A673 (cell line): ENCODE measurements around the gene FCMR. TPM values are rescaled to one million over a fixed set of nuclear protein-coding genes. Genes with fewer than 3 reads are reported as not detected.

Experiments used
- BruUV-seq: library from RNA; stranded (reverse); fragments of 400-500 nt; replicated peaks from 2 replicates; lab custom pipeline; 2021; lab: Mats Ljungman, UMichigan
- CTCF ChIA-PET: fragments of 300-600 bp; sonication (Branson Sonifier 250); formaldehyde crosslinking; loops from one replicate; lab custom pipeline; 2022; ENCODE audit warnings: antibody characterized with exemption; lab: Charles Lee
- POLR2A ChIA-PET: fragments of 300-600 bp; sonication (Branson Sonifier 250); formaldehyde crosslinking; loops from one replicate; lab custom pipeline; 2022; ENCODE audit warnings: antibody characterized with exemption; ENCODE audit not compliant: low non-redundant PET; lab: Charles Lee
- DNase-seq: peaks from one replicate; pipeline ENCODE4 v3.0.0-alpha.2; 2015; ENCODE audit warnings: low spot score
- H3K27ac ChIP-seq: fragments of 200-600 bp; sonication (generic); 2 replicates; pipeline ENCODE4 v1.5.1; 2016; ENCODE audit warnings: mixed run types, low read depth, mild to moderate bottlenecking, mixed read lengths, antibody characterized with exemption, low read length; ENCODE audit not compliant: poor library complexity, severe bottlenecking
- H3K27me3 ChIP-seq: fragments of 200-600 bp; sonication (generic); replicated peaks from 2 replicates; pipeline ENCODE4 v1.6.1; 2017; ENCODE audit warnings: mixed run types, low read depth, mild to moderate bottlenecking, mixed read lengths, antibody characterized with exemption, low read length; ENCODE audit not compliant: insufficient read depth, poor library complexity
- H3K36me3 ChIP-seq: fragments of 200-600 bp; sonication (generic); 2 replicates; pipeline ENCODE4 v1.6.1; 2016; ENCODE audit warnings: mixed run types, mild to moderate bottlenecking, mixed read lengths, antibody characterized with exemption, low read length; ENCODE audit not compliant: insufficient read depth, poor library complexity, severe bottlenecking
- H3K4me1 ChIP-seq: fragments of 200-600 bp; sonication (generic); 2 replicates; pipeline ENCODE4 v1.6.1; 2017; ENCODE audit warnings: mixed run types, mild to moderate bottlenecking, mixed read lengths, antibody characterized with exemption, low read length; ENCODE audit not compliant: insufficient read depth, poor library complexity, severe bottlenecking
- H3K4me3 ChIP-seq: fragments of 200-600 bp; sonication (generic); 2 replicates; pipeline ENCODE4 v1.5.1; 2016; ENCODE audit warnings: low read depth, mixed run types, mild to moderate bottlenecking, mixed read lengths, low read length; ENCODE audit not compliant: poor library complexity, severe bottlenecking
- H3K9me3 ChIP-seq: fragments of 200-600 bp; sonication (generic); 2 replicates; pipeline ENCODE4 v1.6.1; 2016; ENCODE audit warnings: mixed run types, low read depth, mild to moderate bottlenecking, mixed read lengths, antibody characterized with exemption, low read length; ENCODE audit not compliant: poor library complexity, severe bottlenecking
- CTCF ChIP-seq: fragments of 300-800, 200-600 bp; sonication (generic); conservative IDR thresholded peaks from 2 replicates; pipeline ENCODE4 v1.5.1; 2017; ENCODE audit warnings: low read depth, mild to moderate bottlenecking, antibody characterized with exemption, low read length, moderate library complexity, mixed read lengths
- EZH2 ChIP-seq: fragments of 200-600 bp; sonication (generic); IDR thresholded peaks from 2 replicates; pipeline ENCODE4 v1.6.1; 2017; ENCODE audit warnings: borderline replicate concordance, low read depth, mild to moderate bottlenecking, mixed read lengths, antibody characterized with exemption, low read length; ENCODE audit not compliant: poor library complexity, severe bottlenecking
- intact Hi-C: fragments of 100-400 bp; cut with micrococcal nuclease; formaldehyde crosslinking; loops from one replicate; pipeline ENCODE4 v1.10.0; 2022; ENCODE audit not compliant: unreplicated experiment
- total RNA-seq: library from RNA; stranded (reverse); gene quantifications from 2 replicates; pipeline ENCODE4 v1.2.3, GENCODE V29; 2021

Gene FCMR
- total RNA-seq, 1 experiment from 2014 or later: not detected

- H3K9me3 ChIP-seq: peaks cover 13% of the 10 kb centered on the region
- intact Hi-C loops: no loop called here
- DNase-seq: no peak
- peaks cover 2% of the 10 kb centered on the region for H3K27me3 ChIP-seq
- POLR2A ChIA-PET: no interaction called here
- H3K36me3 ChIP-seq: no peaks in the 10 kb centered on the region
- BruUV-seq: no TSS peak
- H3K4me3 ChIP-seq: no peak overlapping the region
- CTCF ChIA-PET: no interaction called here
- no peaks in the 10 kb centered on the region for H3K4me1 ChIP-seq
- H3K27ac ChIP-seq: no peak overlapping the region
- TF ChIP-seq EZH2 (no peak), CTCF (no peak)
These were observed 45.9 kb downstream of the FCMR start for GRCh38 chr1:206875752-206876377.

GRCh38 chr1:206873603-206874188, 48.0 kb downstream of the FCMR start:
- TF ChIP-seq CTCF (no peak), EZH2 (no peak)
- POLR2A ChIA-PET: no interaction called here
- CTCF ChIA-PET: no interaction called here

GRCh38 chr1:206872139-206872538, 49.6 kb downstream of the FCMR start:
- BruUV-seq: no TSS peak

More at GRCh38 chr1:206873603-206874188, 48.0 kb downstream of the FCMR start:
- Histone ChIP-seq H3K36me3 (no peaks in the 10 kb centered on the region), H3K27me3 (peaks cover 5% of the 10 kb centered on the region), H3K27ac (no peak overlapping the region), H3K9me3 (peaks cover 13% of the 10 kb centered on the region), H3K4me3 (no peak overlapping the region), H3K4me1 (no peaks in the 10 kb centered on the region)
- intact Hi-C loops: no loop called here
- no peak for DNase-seq
- BruUV-seq: no TSS peak

More at GRCh38 chr1:206872139-206872538, 49.6 kb downstream of the FCMR start:
- no peaks in the 10 kb centered on the region for H3K36me3 ChIP-seq
- DNase-seq: no peak
- peaks cover 5% of the 10 kb centered on the region for H3K9me3 ChIP-seq
- peaks cover 5% of the 10 kb centered on the region for H3K27me3 ChIP-seq
- no peak overlapping the region for H3K4me3 ChIP-seq
- ChIA-PET POLR2A (no interaction called here), CTCF (no interaction called here)
- TF ChIP-seq CTCF: no peak
- TF ChIP-seq EZH2: no peak
- intact Hi-C loops: no loop called here
- no peak overlapping the region for H3K27ac ChIP-seq
- H3K4me1 ChIP-seq: no peaks in the 10 kb centered on the region
